Left lung (tissue), 10 donors: Measurements from ENCODE around the gene DNAH9. TPM values are rescaled to one million over a fixed set of nuclear protein-coding genes. Genes with fewer than 3 reads are reported as not detected.

Experiments used
- ATAC-seq: fragments of 200-7000 bp; cut with Tn5 transposase; one replicate; pipeline ENCODE4 v1.9.1; 2020; ENCODE audit warnings: moderate library complexity
- DNase-seq, 4 donors: peaks; one replicate each; pipeline ENCODE4 v3.0.0-alpha.2; 2013 to 2020
- H3K27ac ChIP-seq, 2 donors: fragments of 200-600 bp; sonication (generic) in 1 of 2; one replicate each; pipeline versions ENCODE4 v1.5.0 to v1.8.0; 2020 to 2021
- H3K27me3 ChIP-seq, 2 donors: fragments of 200-600 bp; sonication (generic) in 1 of 2; one replicate each; pipeline versions ENCODE4 v1.5.0 to v1.8.0; 2020 to 2021
- H3K36me3 ChIP-seq, 2 donors: fragments of 200-600 bp; sonication (generic) in 1 of 2; one replicate each; pipeline versions ENCODE4 v1.5.0 to v1.8.0; 2020 to 2021
- H3K4me1 ChIP-seq, 2 donors: fragments of 200-600 bp; one replicate each; pipeline ENCODE4 v1.8.0; 2021
- H3K4me3 ChIP-seq, 2 donors: fragments of 200-600 bp; sonication (generic) in 1 of 2; one replicate each; pipeline versions ENCODE4 v1.5.0 to v1.8.0; 2020 to 2021; ENCODE audit warnings: mild to moderate bottlenecking in 1 of 2
- H3K9me3 ChIP-seq, 2 donors: fragments of 200-600 bp; sonication (generic) in 1 of 2; one replicate each; pipeline versions ENCODE4 v1.5.0 to v1.8.0; 2020 to 2021
- CTCF ChIP-seq, 2 donors: fragments of 200-600 bp; sonication (generic) in 1 of 2; IDR thresholded peaks; one replicate each; pipeline versions ENCODE4 v1.5.0 to v1.8.0; 2021; ENCODE audit warnings: antibody characterized with exemption in 2 of 2
- intact Hi-C, 2 donors: fragments of 100-400 bp; cut with DNase I; formaldehyde crosslinking; loops; one replicate each; pipeline versions ENCODE4 v1.11.2 to v1.14.2; 2022
- polyA plus RNA-seq, 6 donors: library from polyadenylated mRNA; unstranded; fragments of 120-200 nt; gene quantifications; one replicate each; pipeline ENCODE4 v1.2.1, GENCODE V29; 2013; ENCODE audit not compliant: insufficient read length in 6 of 6
- total RNA-seq, 2 donors: library from RNA; stranded (reverse); fragmentation: NEBNext Ultra II Directional; extraction: Animal tissue kit (Norgen Biotek cat#: 25700); gene quantifications; one replicate each; pipeline ENCODE4 v1.2.1, GENCODE V29; 2021
- donor health status: DM: no; HTN: yes; CAD: no.
- donor health status: DM: no; HTN: no; CAD: no.

Gene DNAH9
- total and polyA plus RNA-seq, 8 donors: 0.38 to 12.0 (median 7.5) TPM

- ATAC-seq: no peak
- Histone ChIP-seq H3K4me1 (no peaks in the 10 kb centered on the region), H3K4me3 (no peak overlapping the region), H3K27me3 (no peaks in the 10 kb centered on the region), H3K36me3 (no peaks in the 10 kb centered on the region), H3K27ac (no peak overlapping the region), H3K9me3 (no peaks in the 10 kb centered on the region)
- DNase-seq: peak in 1 of 4 donors; percentile 10
- intact Hi-C loops: no loop called here
- TF ChIP-seq CTCF (IDR thresholded peaks at IDR 0.05): no peak
These were observed 225.6 kb downstream of the DNAH9 start for GRCh38 chr17:11823862-11824261.

- ATAC-seq: no peak
- DNase-seq: no peak
- Histone ChIP-seq H3K36me3 (no peaks in the 10 kb centered on the region), H3K9me3 (no peaks in the 10 kb centered on the region), H3K4me3 (no peak overlapping the region), H3K4me1 (no peaks in the 10 kb centered on the region), H3K27ac (no peak overlapping the region), H3K27me3 (no peaks in the 10 kb centered on the region)
- intact Hi-C loops: no loop called here
- TF ChIP-seq CTCF (IDR thresholded peaks at IDR 0.05): no peak
These were observed 227.4 kb downstream of the DNAH9 start for GRCh38 chr17:11825572-11826209.

- intact Hi-C loops: no loop called here
- no peak overlapping the region for H3K27ac ChIP-seq
- no peak for TF ChIP-seq CTCF (IDR thresholded peaks at IDR 0.05)
- DNase-seq (no peak), ATAC-seq (no peak)
- H3K9me3 ChIP-seq: no peaks in the 10 kb centered on the region
- H3K27me3 ChIP-seq: no peaks in the 10 kb centered on the region
- H3K36me3 ChIP-seq: no peaks in the 10 kb centered on the region
- H3K4me1 ChIP-seq: no peaks in the 10 kb centered on the region
- H3K4me3 ChIP-seq: no peak overlapping the region
These were observed 234.3 kb downstream of the DNAH9 start for GRCh38 chr17:11832401-11833137.

DNA sequence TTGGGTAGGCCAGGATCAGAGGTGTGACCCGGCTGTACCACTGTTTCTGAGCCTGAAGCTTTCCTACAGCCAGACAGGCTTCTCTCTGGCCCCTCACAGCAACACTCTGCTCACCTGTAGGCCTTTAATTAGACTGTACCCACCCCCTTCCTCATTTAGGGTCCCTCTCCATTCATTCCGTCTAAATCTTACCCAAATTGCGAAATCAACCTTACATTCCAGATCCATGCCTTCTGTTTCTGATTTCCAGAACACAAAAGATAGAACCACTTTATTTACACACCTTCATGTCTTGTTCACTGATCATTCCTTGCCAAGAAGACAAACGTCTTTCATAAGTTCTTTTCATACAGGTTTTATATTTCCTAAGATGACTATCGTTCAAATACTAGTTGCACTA is 238.2 kb downstream of the DNAH9 start:
- no peaks in the 10 kb centered on the region for H3K4me1 ChIP-seq
- DNase-seq (no peak), ATAC-seq (no peak)
- no peak overlapping the region for H3K27ac ChIP-seq
- intact Hi-C loops: no loop called here
- H3K4me3 ChIP-seq: no peak overlapping the region
- no peak for TF ChIP-seq CTCF (IDR thresholded peaks at IDR 0.05)
- H3K36me3 ChIP-seq: no peaks in the 10 kb centered on the region
- H3K27me3 ChIP-seq: no peaks in the 10 kb centered on the region
- no peaks in the 10 kb centered on the region for H3K9me3 ChIP-seq

DNA sequence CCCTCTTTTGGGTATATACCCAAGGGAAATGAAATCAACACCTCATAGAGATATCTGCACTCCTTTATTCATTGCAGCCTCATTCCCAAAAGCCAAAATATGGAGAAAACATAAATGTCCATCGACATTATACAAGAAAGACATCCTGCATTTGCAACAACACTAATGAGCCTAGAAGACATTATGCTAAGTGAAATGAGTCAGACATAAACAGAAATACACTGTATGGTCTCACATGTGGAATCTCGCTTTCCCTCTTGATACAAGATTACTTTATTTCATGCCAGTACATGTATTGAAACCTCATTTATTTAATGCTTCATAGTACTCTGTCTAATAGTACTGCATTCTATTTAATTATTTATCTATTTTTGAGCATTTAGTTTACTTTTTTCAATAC is 241.8 kb downstream of the DNAH9 start:
- TF ChIP-seq CTCF (IDR thresholded peaks at IDR 0.05): no peak
- intact Hi-C loops: no loop called here
- no peaks in the 10 kb centered on the region for H3K36me3 ChIP-seq
- no peaks in the 10 kb centered on the region for H3K27me3 ChIP-seq
- H3K4me3 ChIP-seq: no peak overlapping the region
- no peak overlapping the region for H3K27ac ChIP-seq
- no peak for ATAC-seq
- no peaks in the 10 kb centered on the region for H3K9me3 ChIP-seq
- no peaks in the 10 kb centered on the region for H3K4me1 ChIP-seq
- no peak for DNase-seq
